Effector CD8-positive, alpha-beta T cell (primary cell): ENCODE measurements around the gene CRYBG1.
"Not testable (repeated sequence)": the region's sequence is repeated elsewhere in the genome, so short reads cannot be mapped to it uniquely, and the experiment has no call there.

ENCODE experiments used
- DNase-seq: peaks from one replicate; lab custom pipeline; 2025; lab: John Stamatoyannopoulos, UW

The CRYBG1 gene

DNA sequence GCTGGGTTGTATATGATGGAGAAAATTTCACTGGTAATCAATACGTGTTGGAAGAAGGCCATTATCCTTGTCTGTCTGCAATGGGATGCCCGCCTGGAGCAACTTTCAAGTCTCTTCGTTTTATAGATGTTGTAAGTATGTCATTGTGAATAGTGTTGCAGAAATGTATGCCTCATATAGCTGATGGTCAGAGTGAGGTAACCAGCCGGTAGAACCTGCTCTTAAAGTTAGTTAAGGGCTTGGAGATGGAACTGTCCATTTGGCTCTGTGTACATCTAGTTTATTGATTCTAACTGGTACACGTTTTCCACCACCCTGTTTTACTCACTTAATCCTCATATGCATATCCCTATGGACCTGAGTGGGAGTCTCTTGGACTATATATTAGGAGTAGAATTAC, 195.2 kb downstream of the CRYBG1 start:
- no peak for DNase-seq

DNA sequence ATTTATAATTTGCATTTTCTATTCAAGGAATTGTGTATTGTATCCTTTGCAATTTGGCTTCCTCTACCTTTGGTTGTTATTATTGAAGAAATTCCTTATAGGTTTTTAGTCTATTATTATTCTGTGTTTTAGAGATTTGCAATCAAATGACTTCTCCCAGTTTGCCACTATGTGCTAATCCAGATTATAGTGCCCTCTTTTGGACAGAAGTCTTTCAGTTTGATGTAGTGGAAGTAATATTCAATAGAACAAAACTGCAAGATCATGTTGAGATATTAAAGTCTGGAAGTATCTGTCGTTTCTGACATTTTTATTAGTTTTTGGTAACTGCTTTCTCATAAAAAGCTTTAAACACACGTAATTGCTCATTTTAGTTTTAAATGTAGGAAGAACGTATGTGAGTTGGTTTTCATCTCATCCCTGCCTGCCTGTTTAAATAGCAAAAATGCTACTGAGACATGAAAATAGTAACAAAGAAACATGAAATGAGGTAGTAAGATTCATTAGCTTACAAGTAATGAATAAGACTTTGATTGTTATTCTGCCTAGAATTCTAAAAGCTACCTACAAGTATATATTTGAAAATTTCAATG, 195.9 kb downstream of the CRYBG1 start:
- no peak for DNase-seq

DNA sequence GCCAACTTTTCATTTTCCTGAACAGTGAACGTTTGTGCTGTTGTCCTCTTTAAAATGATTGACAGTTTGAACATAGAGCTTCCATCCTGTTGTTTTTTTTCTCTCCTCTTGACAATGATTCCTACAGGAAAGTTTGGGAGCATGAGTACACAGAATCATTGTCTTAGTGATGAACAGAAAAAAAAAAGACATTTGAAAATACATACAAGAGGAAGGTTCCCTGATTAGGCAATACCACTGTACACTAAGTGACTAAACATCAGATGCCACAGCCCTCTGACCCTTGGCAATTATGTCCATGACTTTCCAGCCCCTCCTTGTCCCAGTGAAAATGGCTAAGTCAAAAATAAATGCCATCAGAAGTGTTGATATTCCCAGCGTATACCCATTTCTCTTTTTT, 197.3 kb downstream of the CRYBG1 start:
- no peak for DNase-seq

DNA sequence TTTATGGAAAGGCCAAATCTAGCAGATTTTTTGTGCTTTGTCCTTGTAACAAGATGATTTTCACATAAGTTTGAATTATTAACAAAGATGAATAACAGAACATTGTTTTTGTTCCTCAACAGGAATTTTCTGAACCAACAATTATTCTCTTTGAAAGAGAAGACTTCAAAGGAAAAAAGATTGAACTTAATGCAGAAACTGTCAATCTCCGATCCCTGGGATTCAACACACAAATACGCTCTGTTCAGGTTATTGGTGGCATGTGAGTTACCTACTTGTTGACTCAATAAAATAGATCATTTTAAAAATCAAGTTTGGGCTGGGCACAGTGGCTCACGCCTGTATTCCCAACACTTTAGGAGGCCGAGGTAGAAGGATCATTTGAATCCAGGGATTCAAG, 197.8 kb downstream of the CRYBG1 start:
- DNase-seq = no peak

DNA sequence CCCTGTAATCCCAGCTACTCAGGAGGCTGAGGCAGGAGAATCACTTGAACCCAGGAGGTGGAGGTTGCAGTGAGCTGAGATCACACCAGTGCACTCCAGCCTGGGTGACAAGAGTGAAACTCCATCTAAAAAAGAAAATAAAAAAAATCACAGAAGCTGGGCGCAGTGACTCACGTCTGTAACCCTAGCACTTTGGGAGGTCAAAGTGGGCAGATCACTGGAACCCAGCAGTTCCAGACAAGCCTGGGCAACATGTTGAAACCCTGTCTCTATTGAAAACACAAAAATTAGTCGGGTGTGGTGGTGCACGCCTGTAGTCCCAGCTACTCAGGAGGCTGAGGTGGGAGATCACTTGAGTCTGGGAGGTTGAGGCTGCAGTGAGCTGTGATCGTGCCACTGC, 199.1 kb downstream of the CRYBG1 start:
- DNase-seq = not testable (repeated sequence)

DNA sequence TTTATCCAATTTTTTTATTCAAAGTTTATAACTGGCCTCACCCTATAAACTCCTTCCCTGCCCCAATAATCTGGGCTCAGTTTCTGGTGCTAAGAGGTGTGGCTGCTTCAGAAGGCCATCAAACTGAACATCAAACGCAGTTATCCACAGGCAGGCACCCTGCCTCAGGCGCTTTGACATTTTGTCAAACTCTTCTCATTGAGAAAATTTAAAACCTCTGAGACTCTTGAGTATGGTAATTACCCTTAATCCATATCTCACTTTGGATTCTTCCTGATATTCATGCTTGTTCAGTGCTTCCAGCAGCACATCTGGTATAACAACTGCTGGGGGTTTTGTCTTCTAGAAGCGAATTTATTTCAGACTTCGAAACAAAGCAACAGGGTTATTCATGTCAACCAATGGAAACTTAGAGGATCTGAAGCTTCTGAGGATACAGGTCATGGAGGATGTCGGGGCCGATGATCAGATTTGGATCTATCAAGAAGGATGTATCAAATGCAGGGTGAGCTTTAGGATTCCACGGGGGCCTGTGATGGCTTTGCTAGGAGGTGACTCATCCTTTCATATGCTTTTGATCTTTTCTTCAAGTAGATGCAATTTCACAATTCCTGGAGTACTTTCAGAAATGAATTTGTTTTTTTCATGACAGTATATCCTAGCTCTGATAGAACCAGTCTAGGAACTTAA, 200.6 kb downstream of the CRYBG1 start:
- no peak for DNase-seq

DNA sequence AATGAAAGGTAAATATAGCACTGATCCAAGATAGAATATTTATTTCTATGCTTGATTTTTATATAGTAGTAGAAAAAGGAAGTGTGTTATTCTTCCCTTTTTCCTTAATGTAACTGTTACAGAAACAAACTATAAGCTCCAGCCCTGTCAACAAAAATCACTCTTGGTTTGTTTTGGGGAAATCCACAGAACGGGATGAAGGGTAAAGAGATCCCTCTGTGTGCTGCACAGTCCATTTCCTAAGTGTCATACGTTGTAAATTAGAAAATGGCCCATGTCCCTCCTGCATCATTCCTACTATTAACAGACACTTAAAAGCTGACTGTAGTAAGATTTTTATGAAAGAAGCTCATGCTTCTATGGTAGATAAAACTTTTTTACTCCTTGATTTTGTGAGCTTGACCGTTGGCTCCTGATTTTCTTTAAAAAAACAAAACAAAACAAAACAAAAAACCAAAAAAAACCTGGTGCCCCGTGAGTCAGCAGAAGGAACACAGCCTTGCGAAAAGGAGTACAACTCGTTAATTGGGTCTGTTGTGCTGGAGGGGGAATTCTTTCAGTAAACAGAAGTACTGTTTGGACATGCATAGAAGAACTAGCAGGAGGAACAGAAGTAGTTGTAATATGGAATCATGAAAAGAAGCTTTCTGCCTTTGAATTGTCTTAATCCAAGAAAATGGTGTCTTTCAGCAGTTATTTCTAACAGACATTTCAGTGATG, 201.3 kb downstream of the CRYBG1 start:
- DNase-seq = no peak

DNA sequence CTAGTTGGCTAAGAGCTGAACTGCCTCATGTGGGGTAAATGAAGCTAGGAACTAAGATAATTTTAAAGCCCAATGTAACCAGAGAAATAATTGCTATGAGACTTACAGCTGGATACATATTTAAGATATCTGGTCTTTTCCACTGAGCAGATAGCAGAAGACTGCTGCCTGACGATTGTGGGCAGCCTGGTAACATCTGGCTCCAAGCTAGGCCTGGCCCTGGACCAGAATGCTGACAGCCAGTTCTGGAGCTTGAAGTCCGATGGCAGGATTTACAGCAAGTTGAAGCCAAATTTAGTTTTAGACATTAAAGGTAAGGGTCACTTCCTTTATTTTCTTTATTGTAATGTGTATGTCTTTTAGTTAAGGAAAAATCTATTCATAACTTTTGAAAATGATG, 203.1 kb downstream of the CRYBG1 start:
- DNase-seq = no peak

DNA sequence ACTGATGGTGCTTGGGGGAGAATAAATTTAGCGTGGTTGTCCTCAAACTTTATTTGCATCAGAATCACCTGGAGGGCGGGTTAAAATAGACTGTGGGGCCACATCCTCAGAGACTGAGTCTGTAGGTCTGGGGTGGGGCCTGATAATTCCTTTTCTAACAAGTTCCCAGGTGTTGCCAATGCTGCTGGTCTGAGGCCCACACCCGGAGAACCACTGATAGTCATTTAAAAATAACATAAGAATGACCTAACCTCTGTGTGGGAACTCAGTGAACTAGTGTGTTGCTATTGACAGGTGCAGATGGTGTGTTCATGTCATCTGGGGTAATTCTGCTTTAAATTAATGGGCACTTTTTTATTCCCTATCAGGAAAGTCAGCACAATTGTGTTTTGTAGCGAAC, 204.0 kb downstream of the CRYBG1 start:
- no peak for DNase-seq

DNA sequence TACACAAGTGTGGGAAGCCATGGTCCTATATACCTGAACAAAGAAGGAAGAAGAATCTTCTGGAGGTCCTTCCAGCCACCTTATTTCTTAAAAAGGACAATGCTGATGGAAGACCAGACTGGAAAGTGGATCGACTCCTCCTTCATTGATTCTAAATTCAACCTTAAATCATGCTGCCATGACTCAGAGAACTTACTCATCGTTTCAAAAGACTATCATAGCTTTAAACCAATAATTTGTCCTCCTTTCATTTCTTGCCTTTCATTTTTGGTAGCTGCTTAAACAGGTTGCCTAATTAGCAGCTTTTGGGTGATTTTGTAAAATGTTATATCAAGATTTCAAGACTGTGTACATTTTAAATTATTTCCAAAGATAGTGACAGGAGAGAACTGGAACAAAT, 208.0 kb downstream of the CRYBG1 start:
- no peak for DNase-seq

DNA sequence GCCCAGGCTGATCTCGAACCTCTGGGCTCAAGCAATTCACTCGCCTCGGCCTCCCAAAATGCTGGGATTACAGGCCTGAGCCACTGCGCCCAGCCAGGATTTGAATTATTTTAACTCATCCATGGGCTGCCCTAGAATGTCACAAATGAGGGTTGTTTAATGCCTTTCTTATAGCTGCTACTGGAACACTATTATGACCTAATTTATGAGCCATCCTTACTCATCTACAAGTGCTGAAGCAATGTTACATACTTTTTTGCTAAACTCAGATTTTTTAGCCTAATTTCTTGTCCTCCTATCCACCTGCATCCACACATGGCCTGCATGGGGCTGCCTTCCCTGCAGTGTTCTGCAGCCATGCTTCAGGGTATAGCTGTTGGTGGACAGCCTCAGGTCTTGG, 208.9 kb downstream of the CRYBG1 start:
- DNase-seq = no peak

DNA sequence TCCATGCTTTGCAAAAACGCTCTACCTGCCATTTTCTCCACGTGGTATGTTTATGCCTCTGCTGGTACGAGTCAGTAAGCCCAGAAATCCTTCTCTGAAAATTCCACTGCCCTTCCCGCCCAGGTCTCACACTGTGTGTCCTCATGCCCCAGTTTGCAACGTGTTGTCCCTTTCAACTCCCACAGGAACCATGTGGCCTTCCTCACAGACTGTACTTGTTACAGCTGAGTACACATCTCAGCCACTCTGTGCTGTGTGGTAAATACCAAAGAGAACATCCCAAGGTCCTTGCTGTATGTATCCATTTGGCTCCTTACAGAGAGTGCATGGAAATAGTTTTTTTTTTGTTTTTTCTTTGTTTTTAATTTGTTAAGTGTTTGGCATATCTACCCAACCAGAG, 211.9 kb downstream of the CRYBG1 start:
- DNase-seq = no peak

DNA sequence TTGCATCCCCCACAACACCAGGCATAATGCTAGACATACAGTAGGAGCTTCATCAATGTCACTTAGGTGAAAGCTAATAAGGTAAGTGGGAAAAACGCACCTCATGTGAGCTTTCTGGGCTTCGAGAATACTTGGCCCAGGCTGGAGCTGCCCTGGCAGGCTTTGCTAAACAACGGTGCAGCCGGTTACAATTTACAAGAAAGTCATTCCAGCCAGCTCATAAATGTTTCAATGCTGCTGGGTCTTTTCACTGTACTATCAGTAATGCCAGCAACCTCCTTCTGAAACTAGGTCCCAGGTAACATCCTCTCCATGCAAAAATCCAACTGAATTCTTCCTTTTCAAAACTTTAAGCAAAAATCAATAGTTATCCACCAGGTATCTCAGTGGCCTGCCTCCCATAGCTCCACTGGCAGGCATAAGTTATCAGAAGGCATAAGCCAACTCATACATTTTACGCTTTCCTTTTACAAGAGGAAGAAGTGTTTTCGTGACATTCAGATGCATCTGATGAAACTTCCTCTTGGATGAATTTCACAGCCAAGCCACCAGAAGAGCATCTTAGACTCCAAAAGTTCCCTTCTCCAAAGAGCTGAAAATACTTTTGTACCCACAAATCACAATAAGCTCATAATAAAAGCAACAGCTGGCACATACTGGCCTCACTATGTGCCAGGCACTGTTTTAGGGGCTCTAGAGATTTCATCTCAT, 212.5 kb downstream of the CRYBG1 start:
- no peak for DNase-seq

DNA sequence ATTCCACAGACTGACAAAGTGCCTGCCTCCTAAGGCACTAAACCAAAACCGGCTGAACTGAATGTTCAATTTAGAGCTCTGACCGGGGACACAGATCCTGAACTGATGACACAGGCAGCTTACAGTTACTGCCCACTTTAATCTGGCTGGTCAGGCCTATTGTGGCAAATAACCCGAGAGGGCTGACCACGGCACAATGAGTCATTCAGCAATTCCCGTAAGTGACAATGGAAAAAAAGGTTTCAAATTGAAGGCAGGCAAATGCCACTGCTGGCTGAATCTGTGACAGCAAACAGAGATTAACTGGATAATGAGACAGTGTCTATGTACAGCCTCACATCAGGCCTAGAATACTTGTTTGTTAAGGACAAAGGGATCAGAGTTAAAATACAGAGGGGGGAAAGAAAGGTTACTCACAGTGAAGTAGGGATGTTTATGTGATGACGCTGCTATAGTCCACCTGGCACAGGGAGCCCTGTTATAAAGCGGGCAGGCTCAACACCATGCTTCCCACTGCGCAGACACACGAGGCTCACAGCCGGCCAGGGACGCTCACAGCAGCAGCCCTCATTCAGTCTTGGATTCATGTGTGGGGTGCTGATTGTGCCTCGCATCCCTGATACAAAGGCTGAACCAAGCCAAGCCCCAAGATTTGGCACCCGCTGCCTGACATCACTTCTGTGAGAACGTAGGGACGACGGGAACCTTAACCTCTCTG, 214.4 kb downstream of the CRYBG1 start:
- no peak for DNase-seq

DNA sequence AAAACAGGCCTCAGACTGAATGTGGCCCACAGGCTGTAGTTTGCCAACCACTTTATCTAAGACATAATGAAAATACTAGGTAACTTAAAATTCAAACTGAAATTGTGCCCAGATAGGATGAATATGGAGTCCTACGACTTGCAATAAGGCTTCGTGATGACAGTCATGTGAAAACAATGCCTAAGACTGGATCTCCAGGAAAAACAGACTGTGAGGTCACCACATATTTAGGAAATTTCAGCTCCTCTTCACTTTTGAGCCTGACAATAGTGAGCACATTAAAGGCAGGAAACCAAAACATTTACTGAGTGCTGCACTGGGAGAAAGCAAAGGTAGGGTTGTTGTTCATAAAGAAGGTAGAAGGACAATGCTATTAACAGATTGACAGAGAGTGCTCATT, 218.8 kb downstream of the CRYBG1 start:
- no peak for DNase-seq

DNA sequence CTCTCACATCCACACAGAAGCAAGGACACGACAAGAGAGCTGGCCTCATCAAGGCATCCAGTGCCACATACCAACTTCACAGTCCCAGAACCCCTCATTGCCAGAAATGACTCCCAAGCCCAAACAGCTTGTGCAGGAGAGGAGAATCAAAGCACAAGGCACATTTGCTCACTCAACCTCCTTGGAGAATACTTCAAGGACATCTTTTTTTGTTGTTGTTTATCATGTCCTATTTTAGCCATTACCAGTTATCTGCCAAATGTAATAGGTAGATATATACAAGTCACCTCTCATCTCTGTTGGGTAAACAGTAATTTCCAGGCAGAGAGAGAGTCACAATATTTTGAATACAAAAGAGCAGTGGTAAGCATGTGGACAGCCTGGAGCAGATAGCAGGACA, 221.0 kb downstream of the CRYBG1 start:
- DNase-seq = no peak

DNA sequence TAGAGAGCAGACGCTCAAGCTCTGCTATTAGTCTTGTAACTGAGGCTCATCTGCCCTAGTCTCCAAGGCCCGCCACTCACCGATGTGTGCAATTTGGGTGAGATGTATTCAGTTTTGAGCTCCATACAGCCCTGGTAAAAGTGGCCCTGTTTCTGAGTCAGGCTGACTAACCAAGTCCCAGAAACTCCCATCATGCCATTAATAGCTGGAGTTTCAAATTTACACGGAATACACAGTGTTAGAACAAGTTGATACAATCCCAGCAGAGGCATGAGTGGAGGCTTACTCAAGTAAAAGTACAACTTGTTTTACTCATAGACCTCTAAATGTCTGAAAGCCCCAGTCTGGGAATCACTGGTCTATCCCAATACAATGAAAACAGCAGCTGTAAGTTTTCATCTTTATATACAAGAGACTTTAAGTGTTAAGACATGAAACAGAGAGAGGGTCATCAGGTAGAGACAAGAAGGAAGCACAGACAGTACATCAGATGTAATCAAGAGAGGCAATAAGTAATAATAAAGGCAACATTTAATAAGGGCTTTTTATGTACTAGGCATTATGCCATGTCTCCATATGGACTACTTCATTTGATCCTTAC, 226.4 kb downstream of the CRYBG1 start:
- DNase-seq = no peak

DNA sequence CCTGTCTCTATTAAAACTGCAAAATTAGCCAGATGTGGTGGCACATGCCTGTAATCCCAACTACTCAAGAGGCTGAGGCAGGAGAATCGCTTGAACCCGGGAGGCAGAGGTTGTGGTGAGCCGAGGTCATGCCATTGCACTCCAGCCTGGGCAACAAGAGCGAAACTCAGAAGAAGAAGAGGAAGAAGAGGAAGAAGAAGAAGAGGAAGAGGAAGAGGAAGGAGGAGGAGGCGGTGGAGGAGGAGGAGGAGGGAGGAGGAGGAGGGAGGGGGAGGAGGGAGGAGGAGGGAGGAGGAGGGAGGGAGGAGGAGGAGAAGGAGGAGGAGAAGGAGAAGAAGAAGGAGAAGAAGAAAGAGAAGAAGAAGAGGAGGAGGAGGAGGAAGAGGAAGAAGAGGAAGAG, 228.4 kb downstream of the CRYBG1 start:
- not testable (repeated sequence) for DNase-seq

DNA sequence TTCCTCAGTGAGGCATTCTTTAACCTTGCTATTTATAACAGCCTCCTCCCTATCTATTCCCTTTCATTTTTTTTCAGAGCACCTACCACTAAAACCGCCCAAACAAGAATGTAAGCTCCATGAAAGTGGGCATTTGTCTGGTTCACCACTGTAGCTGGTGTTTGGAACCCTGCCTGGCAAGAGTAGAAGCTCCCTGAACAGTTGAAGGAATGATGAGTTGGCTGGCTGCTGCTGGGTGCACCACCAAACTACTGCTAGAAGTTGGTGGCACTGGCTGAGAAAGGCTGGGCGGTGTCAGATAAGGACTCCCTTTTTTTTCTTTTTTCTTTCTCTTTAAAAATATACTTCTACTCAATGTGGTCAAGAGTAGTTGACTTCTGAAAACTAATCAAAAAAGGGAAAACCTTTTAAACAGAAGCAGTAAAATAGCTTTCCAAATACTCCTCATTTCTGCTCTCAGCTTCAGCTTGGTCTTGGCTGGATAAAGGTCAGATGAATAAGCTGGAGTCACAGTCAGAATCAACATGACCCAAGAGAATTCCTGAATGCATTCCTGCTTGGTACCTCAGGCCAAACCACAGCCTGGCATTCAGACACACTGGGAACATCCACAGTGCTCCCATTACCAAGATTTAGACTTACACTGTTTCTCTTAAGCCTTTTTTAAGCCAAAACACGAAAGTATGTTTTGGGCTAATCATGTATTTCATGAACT, 230.8 kb downstream of the CRYBG1 start:
- DNase-seq = no peak

DNA sequence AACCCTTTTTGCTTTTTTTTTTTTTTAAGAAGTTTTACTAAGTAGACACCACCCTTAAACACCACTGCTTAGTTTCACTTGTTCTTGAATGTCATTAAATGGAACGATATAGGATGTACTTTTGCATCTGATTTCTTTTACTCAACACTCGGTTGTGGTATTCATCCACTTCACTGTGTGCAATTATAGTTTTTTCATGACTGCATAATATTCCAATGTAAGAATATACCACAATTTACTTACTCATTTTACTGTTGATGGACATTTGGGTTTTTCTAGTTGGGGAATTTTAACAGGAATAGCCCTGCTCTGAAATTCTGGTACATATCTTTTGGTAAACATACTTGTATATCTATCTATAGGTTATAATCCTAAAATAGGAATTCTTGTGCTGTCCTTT, 238.9 kb downstream of the CRYBG1 start:
- no peak for DNase-seq

DNA sequence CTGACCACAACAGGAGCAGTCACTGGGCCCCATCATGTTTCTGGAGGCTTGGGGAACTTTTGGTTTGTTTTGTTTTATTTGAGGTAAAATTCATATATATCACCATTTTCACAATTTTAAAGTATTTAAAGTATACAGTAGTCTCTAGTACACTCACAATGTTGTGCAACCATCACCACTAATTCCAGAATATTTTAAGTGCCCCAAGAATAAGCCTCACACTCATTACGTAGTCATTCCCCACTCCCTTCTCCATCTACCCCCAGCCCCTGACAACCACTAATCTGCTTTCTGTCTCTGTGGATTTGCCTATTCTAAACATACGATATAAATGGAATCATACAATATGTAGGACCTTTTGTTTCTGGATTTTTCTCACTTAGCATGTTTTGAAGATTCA, 239.8 kb downstream of the CRYBG1 start:
- no peak for DNase-seq
